K562 (cell line): ENCODE data around the gene INSL3. TPM values are rescaled to one million over a fixed set of nuclear protein-coding genes. Genes with fewer than 3 reads are reported as not detected.

Experiments used
- ATAC-seq: fragments of 200-7000 bp; cut with Tn5 transposase; 3 replicates; pipeline ENCODE4 v1.9.1; 2020; ENCODE audit warnings: moderate library complexity
- BruUV-seq: library from RNA; stranded (reverse); fragments of 400-500 nt; replicated peaks from 2 replicates; lab custom pipeline; 2021; lab: Mats Ljungman, UMichigan
- CTCF ChIA-PET: fragments of 300-600 bp; formaldehyde crosslinking; extraction: SDS; loops from one replicate; lab custom pipeline; 2021; ENCODE audit warnings: low intra/inter-chr PET ratio; lab: Yijun Ruan, JAX
- POLR2A ChIA-PET: fragments of 300-600, 350-650 bp; sonication (Branson Sonifier 250); formaldehyde crosslinking; extraction: SDS; loops from one replicate; lab custom pipeline; 2021; ENCODE audit warnings: antibody characterized with exemption, inconsistent platforms; lab: Yijun Ruan, JAX
- DNase-seq, 4 experiments: peaks; one replicate each; pipeline versions ENCODE4 v3.0.0 to v3.0.0-alpha.2; 2011 to 2018; ENCODE audit warnings: low spot score in 3 of 4, mixed read lengths in 3 of 4; ENCODE audit errors: extremely low read depth in 1 of 4
- FAIRE-seq: peaks from 2 replicates; lab custom pipeline; 2011; peaks lifted over from hg19 to GRCh38; lab: Jason Lieb, UNC
- H2AFZ ChIP-seq: 2 replicates; pipeline ENCODE4 v1.6.0; 2011; ENCODE audit warnings: low read depth, low read length, control low read depth, inconsistent platforms
- H3K27ac ChIP-seq: fragments of 200-600 bp; 3 replicates; pipeline ENCODE4 v1.8.0; 2011; ENCODE audit warnings: low read depth, mild to moderate bottlenecking, control low read depth, inconsistent platforms, low read length, moderate library complexity, mixed read lengths; ENCODE audit errors: extremely low read depth
- H3K27me3 ChIP-seq, 2 experiments: fragments of 300-600 bp in 1 of 2; 2 replicates in 1 of 2; 3 replicates in 1 of 2; pipeline versions ENCODE4 v1.6.0 to v1.8.0; 2011; ENCODE audit warnings: inconsistent platforms in 2 of 2, low read length in 2 of 2, mild to moderate bottlenecking in 1 of 2, mixed read lengths in 1 of 2, moderate library complexity in 1 of 2; ENCODE audit not compliant: control insufficient read depth in 2 of 2, insufficient read depth in 2 of 2
- H3K36me3 ChIP-seq: fragments of 300-600 bp; 3 replicates; pipeline ENCODE4 v1.8.0; 2011; ENCODE audit warnings: mild to moderate bottlenecking, low read length, inconsistent platforms; ENCODE audit not compliant: control insufficient read depth, insufficient read depth
- H3K4me1 ChIP-seq, 2 experiments: fragments of 200-600 bp in 1 of 2; replicated peaks in 1 of 2; 2 replicates in 1 of 2; 3 replicates in 1 of 2; pipeline versions ENCODE4 v1.5.1 to v1.8.0; 2011; ENCODE audit warnings: inconsistent platforms in 2 of 2, low read length in 2 of 2, mild to moderate bottlenecking in 1 of 2, mixed read lengths in 1 of 2, moderate library complexity in 1 of 2; ENCODE audit not compliant: control insufficient read depth in 2 of 2, insufficient read depth in 2 of 2
- H3K4me2 ChIP-seq: 2 replicates; pipeline ENCODE4 v1.6.1; 2011; ENCODE audit warnings: low read length, control low read depth, inconsistent platforms, mixed read lengths; ENCODE audit not compliant: insufficient read depth
- H3K4me3 ChIP-seq: fragments of 200-600 bp; sonication (generic), shearing (Covaris generic); 2 replicates; pipeline ENCODE4 v1.5.1; 2016; ENCODE audit warnings: control low read depth, inconsistent platforms
- H3K79me2 ChIP-seq: fragments of 200-600 bp; 3 replicates; pipeline ENCODE4 v1.8.0; 2011; ENCODE audit warnings: low read length, inconsistent platforms; ENCODE audit not compliant: control insufficient read depth, insufficient read depth
- H3K9ac ChIP-seq, 2 experiments: 2 replicates each; pipeline versions ENCODE4 v1.6.0 to v1.6.1; 2011; ENCODE audit warnings: low read depth in 2 of 2, low read length in 2 of 2, control low read depth in 1 of 2, inconsistent platforms in 1 of 2, mild to moderate bottlenecking in 1 of 2, mixed read lengths in 1 of 2; ENCODE audit not compliant: insufficient read depth in 1 of 2
- H3K9me1 ChIP-seq: one replicate; pipeline ENCODE4 v1.6.0; 2011; ENCODE audit warnings: inconsistent platforms, mild to moderate bottlenecking, low read length, moderate library complexity; ENCODE audit not compliant: control insufficient read depth, insufficient read depth
- H3K9me3 ChIP-seq: replicated peaks from 2 replicates; pipeline ENCODE4 v1.5.1; 2011; ENCODE audit warnings: low read depth, low read length, inconsistent platforms; ENCODE audit not compliant: control insufficient read depth, insufficient read depth
- H4K20me1 ChIP-seq: replicated peaks from 2 replicates; pipeline ENCODE4 v1.6.1; 2011; ENCODE audit warnings: low read length, inconsistent platforms, mixed read lengths; ENCODE audit not compliant: control insufficient read depth, insufficient read depth
- HDAC1 ChIP-seq, 2 experiments: fragments of 450-650 bp; IDR thresholded peaks; 2 replicates each; pipeline ENCODE4 v1.6.1; 2016 to 2017; ENCODE audit warnings: inconsistent platforms in 1 of 2, mild to moderate bottlenecking in 1 of 2, moderate library complexity in 1 of 2
- NR3C1 ChIP-seq: sonication (generic); formaldehyde crosslinking; IDR thresholded peaks from 2 replicates; pipeline ENCODE4 v1.8.1; 2022; ENCODE audit warnings: missing genetic modification reagents
- POLR2AphosphoS5 ChIP-seq: IDR thresholded peaks from 2 replicates; pipeline ENCODE4 v1.6.1; 2011; ENCODE audit warnings: mild to moderate bottlenecking, low read depth, low read length, moderate library complexity; ENCODE audit not compliant: control insufficient read depth, insufficient read depth
- RBM25 ChIP-seq: fragments of 200-400 bp; formaldehyde crosslinking; IDR thresholded peaks from 2 replicates; pipeline ENCODE4 v1.6.1; 2018; ENCODE audit warnings: low read length, low read depth, moderate library complexity; ENCODE audit not compliant: severe bottlenecking
- RFX7 ChIP-seq: fragments of 250-450 bp; sonication (Bioruptor Pico); IDR thresholded peaks from 2 replicates; pipeline ENCODE4 v1.5.1; 2021; ENCODE audit warnings: mild to moderate bottlenecking
- SMARCC2 ChIP-seq: fragments of 450-650 bp; IDR thresholded peaks from 2 replicates; pipeline ENCODE4 v1.6.1; 2017; ENCODE audit warnings: antibody characterized with exemption, moderate library complexity, mild to moderate bottlenecking, low read depth
- SUPT5H ChIP-seq: fragments of 450-650 bp; IDR thresholded peaks from 2 replicates; pipeline ENCODE4 v1.6.1; 2016
- TAL1 ChIP-seq: fragments of 450-650 bp; IDR thresholded peaks from 2 replicates; pipeline ENCODE4 v1.6.1; 2016; ENCODE audit warnings: mild to moderate bottlenecking
- TGIF2 ChIP-seq: sonication (generic); formaldehyde crosslinking; IDR thresholded peaks from 2 replicates; pipeline ENCODE4 v1.8.1; 2022; ENCODE audit warnings: mild to moderate bottlenecking, missing genetic modification reagents, moderate library complexity
- ZNF140 ChIP-seq: fragments of 250-450 bp; sonication (Bioruptor Pico); IDR thresholded peaks from 2 replicates; pipeline ENCODE4 v1.8.0; 2021; ENCODE audit warnings: moderate library complexity, mild to moderate bottlenecking, inconsistent platforms
- WGBS: fragments of 100-300 bp; shearing (Covaris generic); methylation state at CpG from one replicate; pipeline ENCODE4 v1.1.6; 2016; ENCODE audit warnings: low coverage, mixed read lengths; ENCODE audit not compliant: insufficient coverage; ENCODE audit errors: missing lambda C conversion rate; 5-methylcytosine and 5-hydroxymethylcytosine counted together
- in situ Hi-C: fragments of 300-500 bp; cut with MboI; formaldehyde crosslinking; loops from 4 replicates; pipeline ENCODE4 v1.15.0; 2018; ENCODE audit warnings: inconsistent platforms, mixed read lengths
- intact Hi-C: fragments of 100-400 bp; cut with micrococcal nuclease; formaldehyde crosslinking; loops from 2 replicates; pipeline ENCODE4 v1.14.2; 2022
- polyA plus RNA-seq, 8 experiments: library from polyadenylated mRNA; depleted of rRNA in 4 of 8; stranded (reverse) in 5 of 8; unstranded in 3 of 8; fragments of >200 nt; fragmentation: Nextera tagmentation in 2 of 8; fragmentation: Illumina TruSeq in 1 of 8; extraction: Ambion mirVana in 2 of 8; extraction: Trizol in 1 of 8; gene quantifications; 2 replicates each; pipeline versions ENCODE4 v1.2.1 to v1.2.3, GENCODE V29; 2011 to 2014; ENCODE audit warnings: inconsistent platforms in 1 of 8, missing spikeins in 1 of 8
- total RNA-seq, 7 experiments: library from RNA; depleted of rRNA in 6 of 7; stranded (reverse); fragments of >200 nt in 6 of 7; fragmentation: Illumina TruSeq in 2 of 7; extraction: Trizol in 2 of 7; gene quantifications; 2 replicates each; pipeline versions ENCODE4 v1.2.1 to v1.2.3, GENCODE V29; 2011 to 2021; ENCODE audit warnings: low replicate concordance in 1 of 7
- TF ChIP-seq, protein P1 (sequence below): fragments of 450-650 bp; formaldehyde crosslinking; conservative IDR thresholded peaks from 2 replicates; pipeline ENCODE4 v1.4.0; 2022; ENCODE audit warnings: mild to moderate bottlenecking, missing genetic modification characterization
- TF ChIP-seq, protein P2 (sequence below): fragments of 450-650 bp; formaldehyde crosslinking; IDR thresholded peaks from 2 replicates; pipeline ENCODE4 v1.4.0; 2022; ENCODE audit warnings: missing genetic modification characterization
- TF ChIP-seq, protein P3 (sequence below), 2 experiments: fragments of 200-800 bp in 1 of 2; sonication (Bioruptor generic) in 1 of 2; sonication (generic) in 1 of 2; formaldehyde crosslinking in 1 of 2; IDR thresholded peaks in 1 of 2; conservative IDR thresholded peaks in 1 of 2; 2 replicates each; pipeline versions ENCODE4 v1.5.0 to v1.6.1; 2016 to 2020; ENCODE audit warnings: missing compliant biosample characterization in 1 of 2, missing genetic modification characterization in 1 of 2, missing genetic modification reagents in 1 of 2

The INSL3 gene
- total and polyA plus RNA-seq, 9 of the 15 experiments (the other 6 are each of a cell fraction or from before 2014, with no cell fraction given): not detected

DNA sequence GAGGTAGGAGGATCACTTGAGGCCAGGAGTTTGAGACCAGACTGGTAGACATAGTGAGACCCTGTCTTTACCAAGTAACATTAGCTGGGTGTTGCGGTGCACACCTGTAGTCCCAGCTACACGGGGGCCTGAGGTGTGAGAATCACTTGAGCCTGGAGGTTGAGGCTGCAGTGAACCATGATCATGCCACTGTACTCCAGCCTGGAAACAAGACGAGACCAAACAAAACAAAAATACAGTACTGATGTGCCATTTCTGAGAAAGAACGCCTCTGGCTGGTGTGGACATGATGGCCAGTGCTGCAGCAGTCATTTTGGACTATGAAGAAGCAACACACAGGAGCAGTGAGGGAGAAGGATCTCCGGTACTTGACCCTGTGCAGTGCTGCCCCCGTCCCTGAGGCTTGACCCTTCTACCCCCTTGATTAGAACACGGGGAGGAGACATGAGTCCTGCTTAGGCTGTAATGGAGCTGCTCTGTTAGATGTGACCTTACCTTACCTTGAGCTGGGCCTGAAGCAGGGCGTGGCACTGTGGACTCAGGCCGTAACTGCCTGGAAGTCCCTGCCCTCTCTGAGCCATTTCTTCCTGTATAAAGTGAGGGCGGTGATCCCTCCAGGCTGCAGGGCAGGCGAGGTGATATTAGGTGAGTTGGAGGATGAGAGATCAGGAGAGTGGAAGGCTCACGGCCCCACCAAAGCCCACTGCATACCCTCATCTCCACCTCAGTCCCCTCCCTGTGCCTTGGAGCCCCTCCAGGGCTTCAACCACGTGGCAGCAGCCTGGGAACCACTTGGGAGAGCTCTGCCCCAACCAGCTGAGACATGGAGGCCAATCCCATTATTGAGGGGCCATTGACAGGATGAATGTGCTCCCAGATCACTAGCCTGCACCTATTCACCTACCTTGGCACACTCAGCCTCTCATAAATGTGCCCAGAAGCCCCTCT lies 44.3 kb upstream of the INSL3 start (continued):
- TF ChIP-seq, protein P1, sequence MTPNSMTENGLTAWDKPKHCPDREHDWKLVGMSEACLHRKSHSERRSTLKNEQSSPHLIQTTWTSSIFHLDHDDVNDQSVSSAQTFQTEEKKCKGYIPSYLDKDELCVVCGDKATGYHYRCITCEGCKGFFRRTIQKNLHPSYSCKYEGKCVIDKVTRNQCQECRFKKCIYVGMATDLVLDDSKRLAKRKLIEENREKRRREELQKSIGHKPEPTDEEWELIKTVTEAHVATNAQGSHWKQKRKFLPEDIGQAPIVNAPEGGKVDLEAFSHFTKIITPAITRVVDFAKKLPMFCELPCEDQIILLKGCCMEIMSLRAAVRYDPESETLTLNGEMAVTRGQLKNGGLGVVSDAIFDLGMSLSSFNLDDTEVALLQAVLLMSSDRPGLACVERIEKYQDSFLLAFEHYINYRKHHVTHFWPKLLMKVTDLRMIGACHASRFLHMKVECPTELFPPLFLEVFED (CRISPR knock-in tag): 0 out of 2 replicates have a peak, but pooled peaks have one; percentile 2
- TF ChIP-seq, protein P2, sequence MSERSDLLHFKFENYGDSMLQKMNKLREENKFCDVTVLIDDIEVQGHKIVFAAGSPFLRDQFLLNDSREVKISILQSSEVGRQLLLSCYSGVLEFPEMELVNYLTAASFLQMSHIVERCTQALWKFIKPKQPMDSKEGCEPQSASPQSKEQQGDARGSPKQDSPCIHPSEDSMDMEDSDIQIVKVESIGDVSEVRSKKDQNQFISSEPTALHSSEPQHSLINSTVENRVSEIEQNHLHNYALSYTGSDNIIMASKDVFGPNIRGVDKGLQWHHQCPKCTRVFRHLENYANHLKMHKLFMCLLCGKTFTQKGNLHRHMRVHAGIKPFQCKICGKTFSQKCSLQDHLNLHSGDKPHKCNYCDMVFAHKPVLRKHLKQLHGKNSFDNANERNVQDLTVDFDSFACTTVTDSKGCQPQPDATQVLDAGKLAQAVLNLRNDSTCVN (CRISPR knock-in tag): no peak
- TF ChIP-seq SMARCC2: no peak

GRCh38 chr19:17863520-17864182 lies 42.3 kb upstream of the INSL3 start:
- H4K20me1 ChIP-seq: peaks cover 51% of the 10 kb centered on the region
- in situ Hi-C loops: no loop called here
- TF ChIP-seq TGIF2 (CRISPR knock-in tag) (no peak), RFX7 (CRISPR knock-in tag) (no peak), NR3C1 (CRISPR knock-in tag) (0 out of 2 replicates have a peak, but pooled peaks have one; percentile 15), POLR2AphosphoS5 (0 out of 2 replicates have a peak, but pooled peaks have one; percentile 7), HDAC1 (IDR thresholded peaks at IDR 0.05) (no peak), ZNF140 (CRISPR knock-in tag) (no peak), TAL1 (no peak), SUPT5H (peak; percentile 3; the same call in 1 of the 2 replicates), RBM25 (no peak)
- TF ChIP-seq, protein P3, sequence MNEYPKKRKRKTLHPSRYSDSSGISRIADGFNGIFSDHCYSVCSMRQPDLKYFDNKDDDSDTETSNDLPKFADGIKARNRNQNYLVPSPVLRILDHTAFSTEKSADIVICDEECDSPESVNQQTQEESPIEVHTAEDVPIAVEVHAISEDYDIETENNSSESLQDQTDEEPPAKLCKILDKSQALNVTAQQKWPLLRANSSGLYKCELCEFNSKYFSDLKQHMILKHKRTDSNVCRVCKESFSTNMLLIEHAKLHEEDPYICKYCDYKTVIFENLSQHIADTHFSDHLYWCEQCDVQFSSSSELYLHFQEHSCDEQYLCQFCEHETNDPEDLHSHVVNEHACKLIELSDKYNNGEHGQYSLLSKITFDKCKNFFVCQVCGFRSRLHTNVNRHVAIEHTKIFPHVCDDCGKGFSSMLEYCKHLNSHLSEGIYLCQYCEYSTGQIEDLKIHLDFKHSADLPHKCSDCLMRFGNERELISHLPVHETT (CRISPR knock-in tag; conservative IDR thresholded peaks at IDR 0.05 in 1 of 2, IDR thresholded peaks at IDR 0.05 in 1 of 2): no peak

More at GRCh38 chr19:17863520-17864182, 42.3 kb upstream of the INSL3 start:
- peaks cover 3% of the 10 kb centered on the region for H3K9me1 ChIP-seq
- H3K36me3 ChIP-seq: peaks cover 48% of the 10 kb centered on the region
- H3K4me1 ChIP-seq: peaks cover 18 to 47% of the 10 kb centered on the region in 2 experiments; a peak in 4 of 5 replicates
- CTCF ChIA-PET: no interaction called here
- intact Hi-C loops: loop anchor here (10.0 kb wide), 1 partner anchor 191 kb away; no protein-coding TSS in a partner anchor
- peaks cover 43% of the 10 kb centered on the region for H3K79me2 ChIP-seq
- peak in 2 of 4 experiments; percentile 3 to 21 for DNase-seq
- no peak overlapping the region for H2AFZ ChIP-seq
- no peak overlapping the region for H3K4me3 ChIP-seq
- no TSS peak for BruUV-seq
- H3K9me3 ChIP-seq: no peaks in the 10 kb centered on the region
- POLR2A ChIA-PET: interaction anchor here (0.6 to 4.2 kb wide), 7 partner anchors 8 to 186 kb away, joined by 3 to 42 read pairs (median 4); partner anchors contain the start of genes CCDC124 and FCHO1
- no peak for ATAC-seq
- no peak overlapping the region for H3K4me2 ChIP-seq
- no peak for FAIRE-seq
- WGBS: 86% methylated on average over 7 of the region's 8 CpGs
- H3K27ac ChIP-seq: peak overlapping the region; percentile 55; the same call in 1 of the 3 replicates
- H3K27me3 ChIP-seq: no peaks in the 10 kb centered on the region
- peak overlapping the region in 1 of 2 experiments; percentile 86; a peak in 2 of 4 replicates for H3K9ac ChIP-seq
